NCI-H524 treated with DMSO at 0.1 percent for 48 hours (cell line): Measurements from ENCODE around the gene GPR173.

Experiments used
- DNase-seq: peaks from one replicate; lab custom pipeline; 2025; lab: John Stamatoyannopoulos, UW

GPR173 gene

DNA sequence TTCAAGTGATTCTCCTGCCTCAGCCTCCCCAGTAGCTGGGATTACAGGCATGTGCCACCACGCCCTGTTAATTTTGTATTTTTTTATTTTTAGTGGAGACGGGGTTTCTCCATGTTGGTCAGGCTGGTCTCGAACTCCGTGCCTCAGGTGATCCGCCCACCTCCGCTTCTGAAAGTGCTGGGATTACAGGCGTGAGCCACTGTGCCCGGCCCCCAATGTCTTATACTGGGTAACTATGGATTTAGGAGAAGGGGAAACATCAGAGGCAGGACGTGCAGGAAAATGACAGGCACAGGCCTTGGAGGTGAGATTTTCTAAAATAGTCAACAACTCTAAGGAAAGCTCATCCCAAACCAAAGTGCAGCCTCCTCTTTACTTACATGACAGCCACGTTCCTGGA is 22.5 kb downstream of the GPR173 start:
- no peak for DNase-seq

DNA sequence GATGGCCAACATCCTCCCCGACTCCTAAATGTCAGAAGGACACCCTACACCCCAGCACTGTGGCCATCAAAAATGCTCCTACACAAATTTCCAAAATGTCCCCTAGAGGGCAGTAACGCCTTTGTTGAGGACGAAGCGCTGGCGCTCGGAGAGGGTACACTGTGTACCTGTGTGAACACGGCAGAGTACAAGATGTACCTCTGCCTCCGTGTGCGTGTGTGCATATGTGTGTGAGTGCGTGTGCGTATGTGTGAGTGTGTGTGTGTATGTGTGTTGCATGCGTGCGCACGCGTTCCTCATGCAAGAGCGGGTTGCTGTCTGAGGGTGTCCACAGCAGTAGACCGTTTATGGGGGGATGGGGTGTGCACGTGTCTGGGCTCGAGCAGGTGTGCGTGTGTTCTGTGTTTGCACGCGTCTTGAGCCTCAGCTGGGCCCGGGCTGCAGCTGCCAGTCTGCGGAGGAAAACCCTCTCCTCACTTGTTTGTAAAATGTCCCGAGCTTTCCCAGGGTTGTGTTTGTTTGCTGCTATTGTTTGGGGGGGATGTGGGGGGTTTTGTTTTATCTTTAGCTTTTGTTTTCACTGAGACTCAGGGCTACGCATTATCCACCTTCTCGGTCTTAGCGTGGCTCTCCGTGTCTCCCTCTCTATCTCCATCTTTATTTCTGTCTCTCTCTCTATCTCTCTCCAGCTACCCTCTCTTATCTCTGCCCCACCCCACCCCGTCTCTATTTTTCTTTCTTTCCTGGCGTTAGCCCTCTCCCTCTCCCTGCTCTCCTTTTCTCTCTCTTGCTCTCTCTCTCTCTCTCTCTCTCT is 23.2 kb downstream of the GPR173 start:
- no peak for DNase-seq

DNA sequence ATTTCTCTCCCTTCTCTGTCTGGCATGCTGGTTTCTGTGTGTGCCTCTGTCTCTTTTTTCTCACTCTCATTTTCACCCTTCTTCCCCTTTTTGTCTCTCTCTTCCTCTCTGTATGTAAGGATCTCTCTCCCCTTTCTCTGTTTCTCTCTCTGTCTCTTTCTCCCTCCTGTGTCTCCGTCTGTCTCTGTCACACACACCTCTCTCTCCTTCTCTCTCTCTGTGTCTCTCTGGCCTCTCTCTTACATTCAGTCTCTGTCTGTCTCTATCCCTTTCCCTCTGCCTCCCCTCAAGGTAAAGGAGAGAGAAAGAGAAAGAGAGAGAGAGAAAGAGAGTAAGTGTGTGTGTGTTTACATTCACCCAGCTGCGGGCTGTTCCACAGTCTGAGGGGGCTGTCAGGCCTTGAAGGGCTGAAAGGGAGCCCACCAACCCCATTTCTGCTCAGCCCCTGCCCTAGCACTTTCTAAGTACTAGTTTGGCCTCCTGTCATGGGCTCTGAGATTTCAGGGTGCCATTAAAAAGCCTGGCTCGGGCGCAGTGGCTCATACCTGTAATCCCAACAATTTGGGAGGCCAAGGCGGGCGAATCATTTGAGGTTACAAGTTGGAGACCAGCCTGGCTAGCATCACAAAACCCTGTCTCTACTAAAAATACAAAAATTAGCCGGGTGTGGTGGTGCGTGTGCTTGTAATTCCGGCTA is 24.0 kb downstream of the GPR173 start:
- DNase-seq: no peak

DNA sequence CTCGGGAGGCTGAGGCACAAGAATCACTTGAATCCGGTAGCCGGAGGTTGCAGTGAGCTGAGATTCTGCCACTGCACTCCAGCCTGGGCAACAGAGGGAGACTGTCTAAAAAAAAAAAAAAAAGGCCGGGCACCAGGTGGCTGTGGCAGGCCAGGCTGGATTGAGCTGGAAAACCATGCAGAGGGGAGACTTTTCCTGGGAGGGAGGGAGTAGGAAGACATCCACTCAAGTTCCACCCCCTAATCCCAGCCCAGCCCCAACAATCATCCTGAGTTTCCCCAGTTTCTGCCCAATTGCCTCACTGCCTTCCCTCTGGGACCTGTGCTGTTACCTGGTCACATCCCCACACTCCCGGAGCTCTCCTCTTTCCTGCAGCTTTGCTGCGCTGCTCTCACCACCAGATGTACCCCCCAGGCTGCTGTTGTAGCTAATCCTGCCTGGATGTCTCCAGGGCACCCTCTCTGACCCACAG is 24.6 kb downstream of the GPR173 start:
- peak; percentile 62 for DNase-seq

DNA sequence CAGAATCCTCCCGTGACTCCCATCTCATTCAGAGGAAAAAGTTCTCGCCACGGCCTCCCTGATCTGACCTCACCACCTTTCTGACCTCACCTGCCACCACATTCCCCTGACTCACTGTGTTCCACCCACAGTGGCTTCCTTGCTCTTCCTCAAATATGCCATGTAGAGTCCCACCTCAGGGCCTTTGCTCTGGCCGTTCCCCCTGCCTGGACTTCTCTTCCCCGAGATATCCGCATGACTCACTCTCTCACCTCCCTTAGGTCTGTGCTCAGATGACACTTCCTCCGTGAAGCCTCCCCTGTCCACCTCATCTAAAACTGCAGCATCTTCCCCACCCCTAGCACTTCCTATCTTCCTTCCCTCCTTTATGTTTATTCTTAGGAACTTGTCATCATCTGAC is 26.4 kb downstream of the GPR173 start:
- DNase-seq: no peak

DNA sequence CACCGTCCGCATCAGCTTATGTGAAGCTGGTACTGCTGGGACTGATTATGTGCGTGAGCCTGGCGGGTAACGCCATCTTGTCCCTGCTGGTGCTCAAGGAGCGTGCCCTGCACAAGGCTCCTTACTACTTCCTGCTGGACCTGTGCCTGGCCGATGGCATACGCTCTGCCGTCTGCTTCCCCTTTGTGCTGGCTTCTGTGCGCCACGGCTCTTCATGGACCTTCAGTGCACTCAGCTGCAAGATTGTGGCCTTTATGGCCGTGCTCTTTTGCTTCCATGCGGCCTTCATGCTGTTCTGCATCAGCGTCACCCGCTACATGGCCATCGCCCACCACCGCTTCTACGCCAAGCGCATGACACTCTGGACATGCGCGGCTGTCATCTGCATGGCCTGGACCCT is 28.1 kb downstream of the GPR173 start:
- DNase-seq: no peak

DNA sequence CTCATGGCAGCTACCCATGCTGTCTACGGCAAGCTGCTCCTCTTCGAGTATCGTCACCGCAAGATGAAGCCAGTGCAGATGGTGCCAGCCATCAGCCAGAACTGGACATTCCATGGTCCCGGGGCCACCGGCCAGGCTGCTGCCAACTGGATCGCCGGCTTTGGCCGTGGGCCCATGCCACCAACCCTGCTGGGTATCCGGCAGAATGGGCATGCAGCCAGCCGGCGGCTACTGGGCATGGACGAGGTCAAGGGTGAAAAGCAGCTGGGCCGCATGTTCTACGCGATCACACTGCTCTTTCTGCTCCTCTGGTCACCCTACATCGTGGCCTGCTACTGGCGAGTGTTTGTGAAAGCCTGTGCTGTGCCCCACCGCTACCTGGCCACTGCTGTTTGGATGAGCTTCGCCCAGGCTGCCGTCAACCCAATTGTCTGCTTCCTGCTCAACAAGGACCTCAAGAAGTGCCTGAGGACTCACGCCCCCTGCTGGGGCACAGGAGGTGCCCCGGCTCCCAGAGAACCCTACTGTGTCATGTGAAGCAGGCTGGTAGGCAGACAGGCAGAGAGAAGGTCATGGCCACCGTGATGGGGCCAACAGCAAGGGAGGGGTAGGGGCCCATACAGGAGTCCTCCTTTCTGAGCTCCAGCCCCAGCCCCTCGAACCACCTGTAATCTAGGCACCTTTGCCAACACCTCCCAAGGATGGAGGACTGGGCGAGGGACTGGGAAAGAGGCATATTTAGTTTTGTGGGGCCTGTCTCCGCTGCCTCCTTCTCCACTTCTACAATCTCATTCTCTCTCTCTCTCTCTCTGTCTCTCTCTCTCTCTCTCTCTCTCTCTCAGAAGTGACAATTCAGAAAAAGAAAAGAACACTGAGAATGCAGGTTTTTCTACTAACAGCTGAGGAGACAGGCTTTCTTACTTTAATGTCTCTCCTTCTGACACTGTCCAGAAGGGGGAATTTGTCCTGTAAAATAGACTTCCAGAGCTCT is 28.9 kb downstream of the GPR173 start:
- DNase-seq: no peak

DNA sequence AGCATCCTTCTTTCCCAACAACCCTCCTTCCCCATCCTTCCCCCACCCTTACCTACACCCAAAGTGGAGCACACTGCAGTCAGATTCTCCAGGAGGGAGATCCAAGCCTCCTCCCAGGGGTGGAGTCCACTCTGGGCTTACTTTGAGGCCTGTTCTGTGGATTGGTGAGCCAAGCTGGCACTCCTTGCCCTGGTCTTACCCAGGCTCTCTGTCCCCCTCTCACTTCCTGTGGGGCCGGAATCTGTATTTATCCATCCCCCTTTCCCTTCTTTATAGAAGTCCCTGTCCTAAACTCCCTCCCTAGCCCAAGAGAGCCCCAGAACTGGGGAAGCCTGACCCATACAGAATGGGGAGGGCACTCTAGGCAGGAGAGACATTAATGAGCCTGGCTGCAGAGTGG is 30.4 kb downstream of the GPR173 start:
- no peak for DNase-seq

DNA sequence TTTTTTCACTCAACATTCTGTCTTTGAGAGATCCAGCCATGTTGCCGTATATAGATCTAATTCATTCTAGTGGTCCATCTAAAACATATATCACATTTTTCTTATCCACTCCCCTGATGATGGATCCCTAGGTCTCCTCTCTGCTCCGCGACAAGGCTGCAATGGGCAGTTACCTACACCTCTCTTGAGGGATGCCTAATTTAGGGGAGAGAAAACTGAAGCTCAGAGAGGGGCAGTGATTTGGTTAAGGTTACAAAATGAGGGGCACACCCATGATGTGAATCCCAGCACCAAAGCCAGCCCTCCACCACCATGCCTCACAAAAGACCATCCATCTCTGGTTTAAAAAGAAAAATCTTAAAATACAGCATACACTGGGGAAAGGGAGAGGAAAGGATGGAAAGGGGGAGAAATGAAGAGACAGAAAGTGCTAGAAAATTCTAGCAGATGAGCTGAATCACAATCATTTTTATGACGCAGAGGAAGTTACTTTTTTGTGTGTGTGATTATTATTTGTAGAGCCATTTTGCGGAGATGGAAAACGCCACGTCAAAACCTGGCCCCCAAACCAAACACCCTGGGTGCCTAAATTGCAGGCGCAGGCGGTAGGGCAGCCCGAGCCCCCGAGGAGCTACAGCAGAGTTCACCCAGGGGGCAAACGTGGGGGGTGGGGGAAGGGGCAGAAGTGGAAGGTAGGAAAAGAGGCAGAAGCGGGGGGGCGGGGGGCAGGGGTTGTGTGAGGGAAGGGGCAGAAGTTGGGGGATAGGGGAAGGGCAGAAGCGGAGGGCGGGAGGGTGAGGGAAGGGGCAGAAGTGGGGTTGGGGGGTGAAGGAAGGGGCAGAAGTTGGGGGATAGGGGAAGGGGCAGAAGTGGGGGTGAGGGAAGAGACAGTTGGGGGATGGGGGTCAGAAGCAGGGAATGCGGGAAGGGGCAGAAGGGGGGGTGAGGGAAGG is 32.3 kb downstream of the GPR173 start:
- DNase-seq: no peak

DNA sequence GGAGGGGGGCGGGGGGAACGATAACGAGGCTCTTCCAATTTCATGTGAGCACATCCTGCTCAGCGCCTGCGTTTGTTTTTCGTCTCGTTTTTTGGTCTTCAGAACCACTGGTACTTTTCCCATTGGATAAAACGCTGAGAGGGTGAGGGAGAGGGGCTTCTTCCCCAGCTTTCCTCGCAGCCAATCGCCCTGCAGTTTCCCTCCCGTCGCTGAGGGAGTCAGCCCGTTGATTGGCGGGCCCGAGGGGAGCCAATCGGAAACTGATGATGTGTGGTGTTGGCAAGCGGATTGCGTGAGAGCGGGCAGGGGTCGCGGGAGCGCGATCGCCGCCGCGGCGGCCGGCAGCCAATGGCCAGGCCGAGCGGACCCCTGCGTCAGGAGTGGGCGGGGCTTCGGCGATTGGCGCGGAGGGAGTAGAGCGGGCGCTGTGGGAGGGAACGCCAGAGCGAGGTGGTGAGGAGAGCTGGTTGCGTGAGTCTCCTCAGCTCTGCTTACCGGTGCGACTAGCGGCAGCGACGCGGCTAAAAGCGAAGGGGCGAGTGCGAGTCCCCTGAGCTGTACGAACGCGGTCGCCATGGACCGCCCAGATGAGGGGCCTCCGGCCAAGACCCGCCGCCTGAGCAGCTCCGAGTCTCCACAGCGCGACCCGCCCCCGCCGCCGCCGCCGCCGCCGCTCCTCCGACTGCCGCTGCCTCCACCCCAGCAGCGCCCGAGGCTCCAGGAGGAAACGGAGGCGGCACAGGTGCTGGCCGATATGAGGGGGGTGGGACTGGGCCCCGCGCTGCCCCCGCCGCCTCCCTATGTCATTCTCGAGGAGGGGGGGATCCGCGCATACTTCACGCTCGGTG is 33.6 kb downstream of the GPR173 start, which contains the start of gene TSPYL2:
Gene TSPYL2 (plus strand): TSS at position 443 of the 848 bp plus-strand sequence. CDS start 132 bp downstream, at position 575.
- DNase-seq: peak; percentile 90

DNA sequence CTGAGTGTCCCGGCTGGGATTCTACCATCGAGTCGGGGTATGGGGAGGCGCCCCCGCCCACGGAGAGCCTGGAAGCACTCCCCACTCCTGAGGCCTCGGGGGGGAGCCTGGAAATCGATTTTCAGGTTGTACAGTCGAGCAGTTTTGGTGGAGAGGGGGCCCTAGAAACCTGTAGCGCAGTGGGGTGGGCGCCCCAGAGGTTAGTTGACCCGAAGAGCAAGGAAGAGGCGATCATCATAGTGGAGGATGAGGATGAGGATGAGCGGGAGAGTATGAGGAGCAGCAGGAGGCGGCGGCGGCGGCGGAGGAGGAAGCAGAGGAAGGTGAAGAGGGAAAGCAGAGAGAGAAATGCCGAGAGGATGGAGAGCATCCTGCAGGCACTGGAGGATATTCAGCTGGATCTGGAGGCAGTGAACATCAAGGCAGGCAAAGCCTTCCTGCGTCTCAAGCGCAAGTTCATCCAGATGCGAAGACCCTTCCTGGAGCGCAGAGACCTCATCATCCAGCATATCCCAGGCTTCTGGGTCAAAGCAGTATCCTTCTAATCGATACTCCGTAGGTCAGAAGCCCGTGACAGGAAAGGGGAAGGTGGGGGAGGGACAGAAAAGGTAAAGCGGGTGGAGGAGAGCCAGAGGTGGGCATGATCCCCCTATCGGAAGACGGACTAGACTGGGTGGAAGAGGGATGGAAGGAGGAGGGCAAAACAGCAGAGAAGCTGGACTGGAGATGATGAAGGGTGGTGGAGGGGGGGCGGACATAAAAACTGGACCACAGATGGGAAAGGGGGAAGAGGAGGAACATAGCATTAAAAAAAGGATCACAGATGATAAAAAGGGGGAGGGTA is 34.4 kb downstream of the GPR173 start:
- DNase-seq: no peak

DNA sequence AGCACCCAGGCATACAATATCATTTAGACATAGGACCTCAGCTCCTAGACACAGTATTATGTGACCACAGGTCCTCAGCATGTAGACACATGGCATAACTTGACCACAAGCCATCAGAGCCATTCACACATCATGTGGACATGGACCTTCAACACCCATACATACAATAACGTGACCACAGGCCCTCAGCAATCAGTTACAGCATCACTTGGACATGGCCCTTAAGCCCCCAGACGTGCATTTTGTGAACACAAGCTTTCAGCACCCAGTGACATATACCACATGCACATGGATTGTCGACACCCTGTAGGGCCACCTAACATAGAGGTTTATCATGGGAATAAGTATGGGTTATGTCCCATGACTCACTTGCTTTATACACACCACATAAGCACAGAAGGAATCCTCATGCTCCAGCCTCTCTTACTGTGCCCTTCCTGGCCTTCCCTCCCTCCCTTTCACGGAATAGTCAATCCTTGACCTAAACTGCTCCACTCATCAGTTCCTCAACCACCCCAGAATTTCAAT is 35.5 kb downstream of the GPR173 start:
- no peak for DNase-seq

DNA sequence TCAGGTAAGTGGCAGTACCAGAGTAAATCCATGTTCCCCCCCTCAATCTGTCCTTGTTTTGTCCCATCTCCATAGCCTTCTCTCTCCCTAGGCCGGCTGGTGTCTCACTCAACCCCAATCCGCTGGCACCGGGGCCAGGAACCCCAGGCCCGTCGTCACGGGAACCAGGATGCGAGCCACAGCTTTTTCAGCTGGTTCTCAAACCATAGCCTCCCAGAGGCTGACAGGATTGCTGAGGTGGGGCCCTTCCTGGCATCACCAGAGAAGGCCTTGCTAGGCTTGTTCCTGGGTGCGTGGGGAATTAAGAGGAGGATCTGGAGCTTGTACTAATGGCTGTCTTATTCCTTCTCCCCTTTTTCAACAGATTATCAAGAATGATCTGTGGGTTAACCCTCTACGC is 36.3 kb downstream of the GPR173 start:
- no peak for DNase-seq

DNA sequence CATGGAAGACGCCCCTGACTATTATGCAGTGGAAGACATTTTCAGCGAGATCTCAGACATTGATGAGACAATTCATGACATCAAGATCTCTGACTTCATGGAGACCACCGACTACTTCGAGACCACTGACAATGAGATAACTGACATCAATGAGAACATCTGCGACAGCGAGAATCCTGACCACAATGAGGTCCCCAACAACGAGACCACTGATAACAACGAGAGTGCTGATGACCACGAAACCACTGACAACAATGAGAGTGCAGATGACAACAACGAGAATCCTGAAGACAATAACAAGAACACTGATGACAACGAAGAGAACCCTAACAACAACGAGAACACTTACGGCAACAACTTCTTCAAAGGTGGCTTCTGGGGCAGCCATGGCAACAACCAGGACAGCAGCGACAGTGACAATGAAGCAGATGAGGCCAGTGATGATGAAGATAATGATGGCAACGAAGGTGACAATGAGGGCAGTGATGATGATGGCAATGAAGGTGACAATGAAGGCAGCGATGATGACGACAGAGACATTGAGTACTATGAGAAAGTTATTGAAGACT is 37.2 kb downstream of the GPR173 start:
- DNase-seq: no peak

DNA sequence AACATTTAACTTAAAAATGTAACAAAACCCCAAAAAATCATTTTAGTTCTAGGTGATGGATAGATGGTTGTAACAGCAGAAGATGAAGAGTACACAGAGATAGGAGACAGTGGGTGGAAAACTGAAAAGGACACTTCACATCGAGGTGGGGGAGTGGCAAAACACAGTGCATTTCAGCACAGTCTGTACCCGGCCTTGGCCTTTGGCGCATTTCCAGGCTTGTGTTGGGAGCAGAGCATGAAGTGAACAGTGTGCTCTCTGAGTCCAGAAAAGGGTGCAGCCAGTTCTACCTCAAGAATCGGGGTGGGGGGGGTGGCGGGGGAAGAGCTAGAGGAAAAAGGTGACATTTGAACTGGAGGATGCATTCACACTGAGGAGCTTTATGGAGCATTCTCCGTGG is 37.9 kb downstream of the GPR173 start:
- no peak for DNase-seq

DNA sequence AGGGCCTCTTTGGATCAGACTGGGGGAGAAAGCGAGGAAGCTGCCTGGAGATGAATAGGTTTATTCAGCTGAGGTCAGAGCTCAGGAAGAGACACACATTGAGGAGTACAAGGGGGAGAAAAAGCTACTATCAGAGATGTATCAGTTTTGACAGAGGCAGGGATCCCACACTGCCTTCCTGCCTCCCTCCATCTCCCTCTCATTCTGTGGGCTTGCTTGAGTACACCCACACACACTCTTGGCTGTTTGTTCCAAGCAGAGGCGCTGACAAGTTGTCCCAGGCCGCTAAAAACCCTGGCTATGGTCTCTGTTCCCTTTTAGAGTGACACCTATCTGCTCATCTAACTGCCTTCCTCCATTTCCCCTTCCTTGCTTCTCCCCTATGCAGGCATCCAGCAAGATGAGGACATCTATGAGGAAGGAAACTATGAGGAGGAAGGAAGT is 38.8 kb downstream of the GPR173 start:
- no peak for DNase-seq

DNA sequence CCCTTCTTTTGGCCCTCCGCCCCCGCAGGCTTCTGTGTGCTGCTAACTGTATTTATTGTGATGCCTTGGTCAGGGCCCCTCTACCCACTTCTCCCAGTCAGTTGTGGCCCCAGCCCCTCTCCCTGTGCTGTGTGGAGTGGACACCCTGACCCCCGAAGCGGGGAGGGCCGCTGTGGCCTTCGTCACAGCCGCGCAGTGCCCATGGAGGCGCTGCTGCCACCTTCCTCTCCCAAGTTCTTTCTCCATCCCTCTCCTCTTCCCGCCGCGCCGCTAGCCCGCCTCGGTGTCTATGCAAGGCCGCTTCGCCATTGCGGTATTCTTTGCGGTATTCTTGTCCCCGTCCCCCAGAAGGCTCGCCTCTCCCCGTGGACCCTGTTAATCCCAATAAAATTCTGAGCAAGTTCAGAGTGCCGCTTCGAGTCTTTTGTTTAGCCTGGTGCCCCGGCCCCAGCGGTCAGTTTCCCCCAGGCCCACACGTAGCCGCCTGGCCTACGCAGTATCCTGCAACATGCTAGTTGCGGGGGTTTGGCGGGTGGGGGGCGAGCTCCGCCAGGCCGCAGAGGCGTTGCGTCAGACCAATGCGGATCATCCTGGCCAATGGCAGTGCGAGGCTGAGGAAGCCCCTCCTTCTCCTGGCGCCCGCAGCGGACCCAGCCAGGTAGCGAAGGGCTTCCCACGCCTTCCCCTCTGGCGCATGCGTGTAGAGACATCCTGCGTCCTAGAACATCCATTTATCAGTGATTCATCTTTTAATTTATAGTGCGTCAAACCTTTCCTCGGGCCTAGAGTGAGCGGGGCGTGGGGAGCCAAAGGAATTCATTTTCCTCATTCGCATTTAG is 39.8 kb downstream of the GPR173 start:
- DNase-seq: peak; percentile 42
